Neuronal stem cell (in vitro differentiated cells): ENCODE results near the gene IZUMO4.
"Not testable (repeated sequence)": the region's sequence is repeated elsewhere in the genome, so short reads cannot be mapped to it uniquely, and the experiment has no call there.

Experiments used
- DNase-seq: peaks from one replicate; pipeline ENCODE4 v3.0.0-alpha.2; 2013; ENCODE audit warnings: low spot score
- H2AFZ ChIP-seq: one replicate; pipeline ENCODE4 v1.6.1; 2013; ENCODE audit warnings: mild to moderate bottlenecking, low read length, inconsistent platforms
- H2AK5ac ChIP-seq: 2 replicates; pipeline ENCODE4 v1.6.1; 2013; ENCODE audit warnings: low read depth, mild to moderate bottlenecking, inconsistent platforms, low read length, moderate library complexity, mixed read lengths
- H2BK120ac ChIP-seq: 2 replicates; pipeline ENCODE4 v1.6.1; 2013; ENCODE audit warnings: low read depth, mild to moderate bottlenecking, inconsistent platforms, low read length, moderate library complexity, mixed read lengths
- H2BK12ac ChIP-seq: one replicate; pipeline ENCODE4 v1.6.1; 2013; ENCODE audit warnings: low read length, inconsistent platforms
- H2BK15ac ChIP-seq: 2 replicates; pipeline ENCODE4 v1.6.1; 2013; ENCODE audit warnings: mild to moderate bottlenecking, low read length, inconsistent platforms, mixed read lengths
- H2BK5ac ChIP-seq: one replicate; pipeline ENCODE4 v1.6.1; 2013; ENCODE audit warnings: inconsistent platforms, mild to moderate bottlenecking, low read length, moderate library complexity
- H3K14ac ChIP-seq: one replicate; pipeline ENCODE4 v1.6.1; 2013; ENCODE audit warnings: low read length, inconsistent platforms
- H3K18ac ChIP-seq: 2 replicates; pipeline ENCODE4 v1.6.1; 2013; ENCODE audit warnings: low read length, inconsistent platforms
- H3K23ac ChIP-seq: 2 replicates; pipeline ENCODE4 v1.6.1; 2013; ENCODE audit warnings: low read depth, mild to moderate bottlenecking, mixed read lengths, low read length, inconsistent platforms; ENCODE audit not compliant: poor library complexity
- H3K27ac ChIP-seq: replicated peaks from 3 replicates; pipeline ENCODE4 v1.5.1; 2013; ENCODE audit warnings: low read length, inconsistent platforms
- H3K27me3 ChIP-seq, 3 experiments: 2 replicates each; pipeline ENCODE4 v1.6.1; 2013; ENCODE audit warnings: low read length in 3 of 3, mild to moderate bottlenecking in 2 of 3, inconsistent platforms in 1 of 3, low read depth in 1 of 3, mixed read lengths in 1 of 3, moderate library complexity in 1 of 3; ENCODE audit not compliant: control insufficient read depth in 3 of 3, insufficient read depth in 3 of 3
- H3K36me3 ChIP-seq, 2 donors: replicated peaks in 1 of 2; 2 replicates each; pipeline ENCODE4 v1.6.1; 2013; ENCODE audit warnings: low read length in 2 of 2; ENCODE audit not compliant: control insufficient read depth in 2 of 2, insufficient read depth in 2 of 2
- H3K4ac ChIP-seq: 2 replicates; pipeline ENCODE4 v1.6.1; 2013; ENCODE audit warnings: inconsistent platforms, mild to moderate bottlenecking, low read length, moderate library complexity
- H3K4me1 ChIP-seq, 2 donors: 1 replicate in 1 of 2; 2 replicates in 1 of 2; pipeline ENCODE4 v1.6.1; 2013; ENCODE audit warnings: low read length in 2 of 2, low read depth in 1 of 2; ENCODE audit not compliant: control insufficient read depth in 2 of 2, insufficient read depth in 1 of 2
- H3K4me2 ChIP-seq: one replicate; pipeline ENCODE4 v1.6.1; 2013; ENCODE audit warnings: mild to moderate bottlenecking, low read length, inconsistent platforms; ENCODE audit not compliant: insufficient read depth, poor library complexity, severe bottlenecking
- H3K4me3 ChIP-seq, 2 donors: 2 replicates each; pipeline ENCODE4 v1.5.1; 2013; ENCODE audit warnings: low read length in 2 of 2, mild to moderate bottlenecking in 2 of 2, inconsistent platforms in 1 of 2, moderate library complexity in 1 of 2
- H3K79me1 ChIP-seq: one replicate; pipeline ENCODE4 v1.6.1; 2013; ENCODE audit warnings: low read depth, mild to moderate bottlenecking, inconsistent platforms, low read length, moderate library complexity
- H3K9ac ChIP-seq: one replicate; pipeline ENCODE4 v1.6.1; 2013; ENCODE audit warnings: mild to moderate bottlenecking, low read depth, low read length, inconsistent platforms; ENCODE audit not compliant: poor library complexity
- H3K9me3 ChIP-seq, 2 donors: replicated peaks in 1 of 2; 2 replicates each; pipeline versions ENCODE3 to v1.6.1; 2013; ENCODE audit warnings: low read length in 2 of 2, mild to moderate bottlenecking in 2 of 2, inconsistent platforms in 1 of 2, low read depth in 1 of 2, mixed read lengths in 1 of 2, moderate library complexity in 1 of 2; ENCODE audit not compliant: control insufficient read depth in 2 of 2, insufficient read depth in 1 of 2
- H4K8ac ChIP-seq: one replicate; pipeline ENCODE4 v1.6.1; 2013; ENCODE audit warnings: low read depth, mild to moderate bottlenecking, inconsistent platforms, low read length, moderate library complexity
- H4K91ac ChIP-seq: one replicate; pipeline ENCODE4 v1.6.1; 2013; ENCODE audit warnings: low read length, low read depth, mild to moderate bottlenecking, inconsistent platforms; ENCODE audit not compliant: poor library complexity
- WGBS, 2 donors: extraction: QIAGEN DNeasy Blood & Tissue Kit; methylation state at CpG; one replicate each; pipeline ENCODE4 v1.1.7; 2013; ENCODE audit warnings: missing lambda C conversion rate in 2 of 2, mixed read lengths in 1 of 2; ENCODE audit not compliant: insufficient read length in 2 of 2, insufficient replicate concordance in 1 of 2; ENCODE audit errors: extremely low coverage in 2 of 2; 5-methylcytosine and 5-hydroxymethylcytosine counted together

IZUMO4 gene

DNA sequence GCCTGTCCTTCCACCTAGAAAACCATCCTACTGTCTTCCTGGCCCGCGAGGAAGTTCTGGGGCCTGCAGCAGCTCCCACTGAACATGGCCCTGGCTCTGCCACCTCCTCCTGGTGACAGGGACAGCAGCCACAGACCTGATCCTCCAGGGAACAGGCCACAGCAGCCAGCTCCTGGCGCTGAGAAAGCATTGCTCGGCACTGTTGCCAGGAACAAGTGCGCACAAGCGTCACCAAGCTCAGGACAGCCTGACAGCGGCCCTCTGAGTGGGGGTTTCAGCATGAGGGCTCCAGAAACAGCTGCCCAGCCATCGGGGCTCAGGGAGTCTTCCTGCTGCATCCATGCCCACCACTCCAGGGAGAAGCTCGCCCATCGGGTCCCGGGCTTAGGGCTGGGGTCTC, 32.8 kb downstream of the IZUMO4 start:
- Histone ChIP-seq H3K27me3 (no peaks in the 10 kb centered on the region), H3K4me2 (no peak overlapping the region), H3K9ac (no peak overlapping the region), H3K79me1 (peaks cover 31% of the 10 kb centered on the region), H2BK15ac (no peak overlapping the region), H3K18ac (no peak overlapping the region), H3K36me3 (peaks cover 42 to 86% of the 10 kb centered on the region in 2 donors), H4K91ac (no peak overlapping the region), H3K23ac (peak overlapping the region; percentile 44), H2AFZ (no peak overlapping the region), H3K4me1 (no peaks in the 10 kb centered on the region), H2BK12ac (no peak overlapping the region), H2BK5ac (no peak overlapping the region), H3K14ac (no peak overlapping the region), H3K9me3 (no peaks in the 10 kb centered on the region), H2AK5ac (no peak overlapping the region), H4K8ac (no peak overlapping the region), H3K4ac (no peak overlapping the region), H3K27ac (no peak overlapping the region), H3K4me3 (no peak overlapping the region), H2BK120ac (no peak overlapping the region)
- no CpG with 5 or more reads among the region's 11 CpGs for WGBS, 2 donors
- no peak for DNase-seq

DNA sequence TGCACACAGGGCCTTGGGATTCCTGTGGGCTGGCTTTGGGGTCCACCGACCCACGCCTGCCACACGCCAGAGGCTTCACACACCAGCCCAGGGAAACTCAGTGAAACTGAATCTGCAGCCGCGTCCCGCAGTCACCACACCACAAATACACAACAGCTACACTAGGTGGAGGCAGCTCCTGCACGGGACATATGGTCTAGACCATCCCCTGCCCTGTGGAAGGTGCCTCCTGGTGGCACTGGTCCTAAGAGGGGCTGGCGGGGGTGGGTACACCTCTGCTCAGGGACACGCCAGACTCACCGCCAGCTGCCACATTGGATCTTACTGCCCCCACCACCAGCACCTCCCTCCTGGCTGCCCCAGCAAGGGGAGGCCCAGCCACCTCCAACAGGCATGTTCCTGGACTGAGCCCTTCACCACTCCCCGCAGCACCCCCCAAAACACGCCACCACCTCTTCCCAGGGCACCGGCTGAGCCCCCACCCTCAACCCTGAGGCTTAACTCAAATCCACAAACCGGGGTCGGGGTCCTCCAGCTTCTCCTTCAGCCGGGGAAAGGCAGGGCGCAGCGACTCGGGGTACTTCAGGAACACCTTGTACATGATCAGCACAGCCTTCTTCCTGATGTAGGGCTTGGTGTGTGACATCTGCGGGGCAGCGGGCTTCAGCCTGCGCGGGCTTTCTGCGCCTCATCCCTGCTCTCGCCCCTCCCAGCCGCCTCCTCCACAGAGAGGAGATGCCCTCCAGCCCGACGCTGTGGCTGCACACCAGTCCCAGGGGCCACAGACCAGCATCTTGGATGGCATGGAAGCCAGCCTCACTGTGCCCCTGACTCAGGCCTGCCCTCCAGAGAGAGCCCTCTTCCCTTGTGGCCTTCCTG, 33.4 kb downstream of the IZUMO4 start:
- no peak overlapping the region for H2BK12ac ChIP-seq
- WGBS, 2 donors, result no CpG with 5 or more reads among the region's 28 CpGs
- H3K27me3 ChIP-seq, result no peaks in the 10 kb centered on the region
- H3K23ac ChIP-seq, result peak overlapping the region; percentile 44
- H4K91ac ChIP-seq, result peak overlapping the region; percentile 38
- H2BK5ac ChIP-seq, result no peak overlapping the region
- H3K4ac ChIP-seq, result no peak overlapping the region
- no peaks in the 10 kb centered on the region for H3K4me1 ChIP-seq
- H3K4me3 ChIP-seq, result no peak overlapping the region
- H3K18ac ChIP-seq, result no peak overlapping the region
- H3K14ac ChIP-seq, result no peak overlapping the region
- no peak overlapping the region for H2AFZ ChIP-seq
- H2AK5ac ChIP-seq, result no peak overlapping the region
- peak overlapping the region; percentile 21 for H3K9ac ChIP-seq
- H3K36me3 ChIP-seq, result peaks cover 42 to 80% of the 10 kb centered on the region in 2 donors
- no peak overlapping the region for H4K8ac ChIP-seq
- no peak for DNase-seq
- H2BK15ac ChIP-seq, result no peak overlapping the region
- H3K27ac ChIP-seq, result no peak overlapping the region
- no peak overlapping the region for H2BK120ac ChIP-seq
- no peak overlapping the region for H3K4me2 ChIP-seq
- peaks cover 31% of the 10 kb centered on the region for H3K79me1 ChIP-seq
- H3K9me3 ChIP-seq, result no peaks in the 10 kb centered on the region

DNA sequence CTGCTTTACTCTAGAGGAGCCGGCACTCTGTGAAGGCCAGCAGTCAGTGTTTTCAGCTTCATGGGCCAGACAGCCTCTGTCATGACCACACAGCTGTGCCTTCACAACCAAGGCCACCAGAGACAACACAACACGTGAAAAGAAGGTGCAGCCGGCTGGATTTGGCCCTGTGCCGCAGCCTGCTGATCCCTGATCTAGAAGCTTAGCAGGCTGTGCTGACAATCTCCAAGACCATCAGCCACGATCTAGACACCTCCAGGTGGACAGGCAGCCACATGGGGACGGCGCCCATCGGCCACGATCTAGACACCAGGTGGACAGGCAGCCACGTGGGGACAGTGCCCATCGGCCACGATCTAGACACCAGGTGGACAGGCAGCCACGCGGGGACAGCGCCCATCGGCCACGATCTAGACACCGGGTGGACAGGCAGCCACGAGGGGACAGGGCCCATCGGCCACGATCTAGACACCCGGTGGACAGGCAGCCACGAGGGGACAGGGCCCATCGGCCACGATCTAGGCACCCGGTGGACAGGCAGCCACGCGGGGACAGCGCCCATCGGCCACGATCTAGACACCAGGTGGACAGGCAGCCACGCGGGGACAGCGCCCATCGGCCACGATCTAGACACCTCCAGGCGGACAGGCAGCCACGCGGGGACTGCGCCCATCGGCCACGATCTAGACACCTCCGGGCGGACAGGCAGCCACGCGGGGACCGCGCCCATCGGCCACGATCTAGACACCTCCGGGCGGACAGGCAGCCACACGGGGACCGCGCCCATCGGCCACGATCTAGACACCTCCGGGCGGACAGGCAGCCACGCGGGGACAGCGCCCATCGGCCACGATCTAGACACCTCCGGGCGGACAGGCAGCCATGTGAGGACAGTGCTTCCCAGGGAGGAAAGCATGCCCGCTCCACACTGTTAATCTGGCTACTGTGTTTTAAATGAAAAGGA, 34.6 kb downstream of the IZUMO4 start:
- H3K18ac ChIP-seq, H2AK5ac ChIP-seq, H3K4me1 ChIP-seq, H2BK120ac ChIP-seq, H3K27me3 ChIP-seq, H3K9ac ChIP-seq, H3K14ac ChIP-seq, H4K8ac ChIP-seq, H2BK15ac ChIP-seq, H3K9me3 ChIP-seq, DNase-seq, H3K4me2 ChIP-seq, H2AFZ ChIP-seq, H3K23ac ChIP-seq, H2BK5ac ChIP-seq, H3K27ac ChIP-seq, H2BK12ac ChIP-seq, H4K91ac ChIP-seq, H3K4ac ChIP-seq, H3K4me3 ChIP-seq: not testable (repeated sequence)
- WGBS, 2 donors, result no CpG with 5 or more reads among the region's 67 CpGs
- Histone ChIP-seq H3K36me3 (peaks cover 46 to 78% of the 10 kb centered on the region in 2 donors), H3K79me1 (peaks cover 36% of the 10 kb centered on the region)

DNA sequence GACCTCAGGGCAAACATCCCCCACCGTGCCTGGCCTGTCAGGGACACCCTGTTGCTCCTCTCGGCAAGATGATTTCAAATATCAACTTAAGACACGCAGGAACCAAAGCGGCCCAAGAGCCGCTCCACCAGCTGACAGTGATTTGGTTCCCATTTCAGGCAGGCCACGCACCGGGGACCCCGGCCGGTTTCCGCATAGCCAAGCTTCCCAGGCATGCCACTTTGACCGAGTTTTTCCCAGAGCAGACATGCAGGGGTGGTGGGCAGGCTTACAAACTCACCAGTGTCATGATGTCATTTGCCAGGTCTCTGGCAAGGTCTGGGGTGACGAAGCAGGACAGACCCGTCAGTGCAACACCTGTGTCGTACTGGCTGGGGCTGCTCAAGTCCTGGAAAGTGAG, 35.5 kb downstream of the IZUMO4 start:
- Histone ChIP-seq H3K4ac (no peak overlapping the region), H2AK5ac (no peak overlapping the region), H2BK15ac (no peak overlapping the region), H3K36me3 (peaks cover 49 to 80% of the 10 kb centered on the region in 2 donors), H3K27ac (no peak overlapping the region), H3K4me2 (no peak overlapping the region), H3K27me3 (no peaks in the 10 kb centered on the region), H4K91ac (no peak overlapping the region), H3K9ac (no peak overlapping the region), H3K4me1 (no peaks in the 10 kb centered on the region), H3K18ac (no peak overlapping the region), H3K4me3 (no peak overlapping the region), H3K14ac (no peak overlapping the region), H2BK120ac (no peak overlapping the region), H2BK12ac (no peak overlapping the region), H2AFZ (no peak overlapping the region), H3K9me3 (peaks cover 0 to 2% of the 10 kb centered on the region in 2 donors), H3K79me1 (peaks cover 40% of the 10 kb centered on the region), H4K8ac (no peak overlapping the region), H2BK5ac (no peak overlapping the region), H3K23ac (no peak overlapping the region)
- WGBS, 2 donors, result no CpG with 5 or more reads among the region's 14 CpGs
- DNase-seq, result no peak
